ENCODE measurements around the gene CBX2. TPM values are rescaled to one million over a fixed set of nuclear protein-coding genes. Genes with fewer than 3 reads are reported as not detected.

The CBX2 gene
- total RNA-seq, 1 donor from 2014 or later = 5.6 TPM

GRCh38 chr17:79829457-79829856 is 51.5 kb downstream of the CBX2 start:
- no peak for DNase-seq

- DNase-seq = no peak
Measured at GRCh38 chr17:79830303-79830702, 52.4 kb downstream of the CBX2 start.

- DNase-seq = no peak
Measured at GRCh38 chr17:79830763-79831264, 52.9 kb downstream of the CBX2 start.

GRCh38 chr17:79831265-79832217 is 53.6 kb downstream of the CBX2 start:
- peak; percentile 58 for DNase-seq

GRCh38 chr17:79832218-79833109 is 54.5 kb downstream of the CBX2 start:
- no peak for DNase-seq

- no peak for DNase-seq
Measured at GRCh38 chr17:79833110-79833450, 55.1 kb downstream of the CBX2 start.

GRCh38 chr17:79833744-79834564 is 56.0 kb downstream of the CBX2 start:
- no peak for DNase-seq

- DNase-seq = no peak
Measured at GRCh38 chr17:79834565-79835469, 56.9 kb downstream of the CBX2 start.

GRCh38 chr17:79835470-79835899 is 57.5 kb downstream of the CBX2 start:
- DNase-seq = no peak

- no peak for DNase-seq
Measured at GRCh38 chr17:79835953-79836509, 58.1 kb downstream of the CBX2 start.

- no peak for DNase-seq
Measured at GRCh38 chr17:79836510-79836971, 58.6 kb downstream of the CBX2 start.

GRCh38 chr17:79836972-79837887 is 59.3 kb downstream of the CBX2 start:
- DNase-seq = no peak

Other genes starting within 250 kb of the CBX2 start
- gene RBFOX3, start 167.1 kb upstream of the CBX2 start, total RNA-seq = 7.8 TPM
- gene ENPP7, start 47.2 kb upstream of the CBX2 start, total RNA-seq = not detected
- gene CBX8, start 18.9 kb downstream of the CBX2 start, total RNA-seq = 8.4 TPM
- gene CBX4, start 61.3 kb downstream of the CBX2 start, total RNA-seq = 19.2 TPM

Data from occipital lobe (tissue), 2 donors.